A549 treated with AZD2906 at 1 μM for 4 hours (cell line): ENCODE data around the gene WDR11. TPM values are rescaled to one million over a fixed set of nuclear protein-coding genes. Genes with fewer than 3 reads are reported as not detected.

Experiments used
- total RNA-seq: library from RNA; stranded (reverse); fragments of 200-300 nt; extraction: Qiagen RNA extraction; gene quantifications from 5 replicates; pipeline ENCODE4 v1.2.3, GENCODE V29; 2022

WDR11 gene
- 19.0 to 26.5 TPM (median 23.0 TPM) in 5 replicates for total RNA-seq

GRCh38 chr10:120850911-120851865 lies at the start of gene WDR11:
Gene WDR11 (plus strand): TSS chr10:120851362. CDS start chr10:120851421, 59 bp downstream.

